ENCODE measurements around the gene LARP4B. TPM values are rescaled to one million over a fixed set of nuclear protein-coding genes. Genes with fewer than 3 reads are reported as not detected.

Gene LARP4B
- total and polyA plus RNA-seq, 4 donors = 5.5 to 20.4 (median 12.1) TPM

DNA sequence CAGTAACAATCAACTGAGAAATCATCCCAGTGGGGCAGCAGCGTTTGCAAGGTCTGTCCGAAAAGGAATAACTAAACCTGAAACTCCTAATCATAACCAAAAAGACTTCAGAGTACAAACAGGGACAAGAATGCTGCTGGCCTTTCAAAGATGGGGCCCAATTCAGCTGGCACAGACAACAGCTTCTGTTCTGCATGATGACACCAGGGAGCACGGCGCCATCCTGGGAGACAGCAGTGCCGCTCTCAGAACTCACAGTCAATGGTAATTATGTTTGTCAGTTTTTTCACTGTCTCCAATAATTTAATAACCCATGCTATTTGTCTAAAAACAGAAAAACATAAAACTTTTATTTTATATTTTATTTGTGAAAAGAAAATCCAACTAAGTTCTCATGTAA, 90.0 kb downstream of the LARP4B start:
- Histone ChIP-seq H3K4me1 (ENCODE audit: control insufficient read depth in 4 of 4, insufficient read depth in 4 of 4, low read length in 3 of 4) (no peaks in the 10 kb centered on the region), H3K27me3 (ENCODE audit: control insufficient read depth in 4 of 4, insufficient read depth in 4 of 4, low read length in 3 of 4) (no peaks in the 10 kb centered on the region), H3K9me3 (ENCODE audit: control insufficient read depth in 4 of 4, low read length in 3 of 4) (no peaks in the 10 kb centered on the region), H3K27ac (ENCODE audit: low read depth in 1 of 2, low read length in 2 of 2) (no peak overlapping the region), H3K36me3 (ENCODE audit: control insufficient read depth in 4 of 4, insufficient read depth in 3 of 4, low read depth in 1 of 4, low read length in 3 of 4) (peaks cover 4 to 40% (median 36%) of the 10 kb centered on the region in 4 donors), H3K9ac (ENCODE audit: low read depth in 1 of 2, low read length in 2 of 2) (no peak overlapping the region), H3K4me3 (ENCODE audit: low read depth in 1 of 3, low read length in 3 of 3) (no peak overlapping the region)
- DNase-seq (ENCODE audit: low spot score) = no peak
- 96% methylated on average over 5 of the region's 5 CpGs for WGBS
- TF ChIP-seq RAD21 (IDR thresholded peaks at IDR 0.05) = no peak
- TF ChIP-seq JUND (IDR thresholded peaks at IDR 0.05) = no peak
- no peak for TF ChIP-seq SP1 (IDR thresholded peaks at IDR 0.05)
- TF ChIP-seq, protein P1, sequence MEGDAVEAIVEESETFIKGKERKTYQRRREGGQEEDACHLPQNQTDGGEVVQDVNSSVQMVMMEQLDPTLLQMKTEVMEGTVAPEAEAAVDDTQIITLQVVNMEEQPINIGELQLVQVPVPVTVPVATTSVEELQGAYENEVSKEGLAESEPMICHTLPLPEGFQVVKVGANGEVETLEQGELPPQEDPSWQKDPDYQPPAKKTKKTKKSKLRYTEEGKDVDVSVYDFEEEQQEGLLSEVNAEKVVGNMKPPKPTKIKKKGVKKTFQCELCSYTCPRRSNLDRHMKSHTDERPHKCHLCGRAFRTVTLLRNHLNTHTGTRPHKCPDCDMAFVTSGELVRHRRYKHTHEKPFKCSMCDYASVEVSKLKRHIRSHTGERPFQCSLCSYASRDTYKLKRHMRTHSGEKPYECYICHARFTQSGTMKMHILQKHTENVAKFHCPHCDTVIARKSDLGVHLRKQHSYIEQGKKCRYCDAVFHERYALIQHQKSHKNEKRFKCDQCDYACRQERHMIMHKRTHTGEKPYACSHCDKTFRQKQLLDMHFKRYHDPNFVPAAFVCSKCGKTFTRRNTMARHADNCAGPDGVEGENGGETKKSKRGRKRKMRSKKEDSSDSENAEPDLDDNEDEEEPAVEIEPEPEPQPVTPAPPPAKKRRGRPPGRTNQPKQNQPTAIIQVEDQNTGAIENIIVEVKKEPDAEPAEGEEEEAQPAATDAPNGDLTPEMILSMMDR (IDR thresholded peaks at IDR 0.05; ENCODE audit: low read depth, low read length, missing input control) = no peak
- TF ChIP-seq, protein P2, sequence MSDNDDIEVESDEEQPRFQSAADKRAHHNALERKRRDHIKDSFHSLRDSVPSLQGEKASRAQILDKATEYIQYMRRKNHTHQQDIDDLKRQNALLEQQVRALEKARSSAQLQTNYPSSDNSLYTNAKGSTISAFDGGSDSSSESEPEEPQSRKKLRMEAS (IDR thresholded peaks at IDR 0.05) = no peak
- TF ChIP-seq HNF4G (IDR thresholded peaks at IDR 0.05) = no peak
- no peak for TF ChIP-seq HNF4A (conservative IDR thresholded peaks at IDR 0.05)
- no peak for TF ChIP-seq RXRA (IDR thresholded peaks at IDR 0.05)
- TF ChIP-seq FOXA1 (IDR thresholded peaks at IDR 0.05) = no peak
- TF ChIP-seq, protein P3, sequence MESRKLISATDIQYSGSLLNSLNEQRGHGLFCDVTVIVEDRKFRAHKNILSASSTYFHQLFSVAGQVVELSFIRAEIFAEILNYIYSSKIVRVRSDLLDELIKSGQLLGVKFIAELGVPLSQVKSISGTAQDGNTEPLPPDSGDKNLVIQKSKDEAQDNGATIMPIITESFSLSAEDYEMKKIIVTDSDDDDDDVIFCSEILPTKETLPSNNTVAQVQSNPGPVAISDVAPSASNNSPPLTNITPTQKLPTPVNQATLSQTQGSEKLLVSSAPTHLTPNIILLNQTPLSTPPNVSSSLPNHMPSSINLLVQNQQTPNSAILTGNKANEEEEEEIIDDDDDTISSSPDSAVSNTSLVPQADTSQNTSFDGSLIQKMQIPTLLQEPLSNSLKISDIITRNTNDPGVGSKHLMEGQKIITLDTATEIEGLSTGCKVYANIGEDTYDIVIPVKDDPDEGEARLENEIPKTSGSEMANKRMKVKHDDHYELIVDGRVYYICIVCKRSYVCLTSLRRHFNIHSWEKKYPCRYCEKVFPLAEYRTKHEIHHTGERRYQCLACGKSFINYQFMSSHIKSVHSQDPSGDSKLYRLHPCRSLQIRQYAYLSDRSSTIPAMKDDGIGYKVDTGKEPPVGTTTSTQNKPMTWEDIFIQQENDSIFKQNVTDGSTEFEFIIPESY (IDR thresholded peaks at IDR 0.05) = no peak
- TF ChIP-seq TAF1 (conservative IDR thresholded peaks at IDR 0.05) = no peak
- TF ChIP-seq, protein P4, sequence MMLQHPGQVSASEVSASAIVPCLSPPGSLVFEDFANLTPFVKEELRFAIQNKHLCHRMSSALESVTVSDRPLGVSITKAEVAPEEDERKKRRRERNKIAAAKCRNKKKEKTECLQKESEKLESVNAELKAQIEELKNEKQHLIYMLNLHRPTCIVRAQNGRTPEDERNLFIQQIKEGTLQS (IDR thresholded peaks at IDR 0.05) = no peak
- TF ChIP-seq, protein P5, sequence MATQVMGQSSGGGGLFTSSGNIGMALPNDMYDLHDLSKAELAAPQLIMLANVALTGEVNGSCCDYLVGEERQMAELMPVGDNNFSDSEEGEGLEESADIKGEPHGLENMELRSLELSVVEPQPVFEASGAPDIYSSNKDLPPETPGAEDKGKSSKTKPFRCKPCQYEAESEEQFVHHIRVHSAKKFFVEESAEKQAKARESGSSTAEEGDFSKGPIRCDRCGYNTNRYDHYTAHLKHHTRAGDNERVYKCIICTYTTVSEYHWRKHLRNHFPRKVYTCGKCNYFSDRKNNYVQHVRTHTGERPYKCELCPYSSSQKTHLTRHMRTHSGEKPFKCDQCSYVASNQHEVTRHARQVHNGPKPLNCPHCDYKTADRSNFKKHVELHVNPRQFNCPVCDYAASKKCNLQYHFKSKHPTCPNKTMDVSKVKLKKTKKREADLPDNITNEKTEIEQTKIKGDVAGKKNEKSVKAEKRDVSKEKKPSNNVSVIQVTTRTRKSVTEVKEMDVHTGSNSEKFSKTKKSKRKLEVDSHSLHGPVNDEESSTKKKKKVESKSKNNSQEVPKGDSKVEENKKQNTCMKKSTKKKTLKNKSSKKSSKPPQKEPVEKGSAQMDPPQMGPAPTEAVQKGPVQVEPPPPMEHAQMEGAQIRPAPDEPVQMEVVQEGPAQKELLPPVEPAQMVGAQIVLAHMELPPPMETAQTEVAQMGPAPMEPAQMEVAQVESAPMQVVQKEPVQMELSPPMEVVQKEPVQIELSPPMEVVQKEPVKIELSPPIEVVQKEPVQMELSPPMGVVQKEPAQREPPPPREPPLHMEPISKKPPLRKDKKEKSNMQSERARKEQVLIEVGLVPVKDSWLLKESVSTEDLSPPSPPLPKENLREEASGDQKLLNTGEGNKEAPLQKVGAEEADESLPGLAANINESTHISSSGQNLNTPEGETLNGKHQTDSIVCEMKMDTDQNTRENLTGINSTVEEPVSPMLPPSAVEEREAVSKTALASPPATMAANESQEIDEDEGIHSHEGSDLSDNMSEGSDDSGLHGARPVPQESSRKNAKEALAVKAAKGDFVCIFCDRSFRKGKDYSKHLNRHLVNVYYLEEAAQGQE (IDR thresholded peaks at IDR 0.05) = no peak
- no peak for TF ChIP-seq YY1 (IDR thresholded peaks at IDR 0.05)
- no peak for TF ChIP-seq EGR1 (IDR thresholded peaks at IDR 0.05; ENCODE audit: low read depth in 2 of 2)
- no peak for TF ChIP-seq GABPA (IDR thresholded peaks at IDR 0.05 in 1 of 2, conservative IDR thresholded peaks at IDR 0.05 in 1 of 2)
